Lower leg skin (tissue), 3 donors: ENCODE data around the gene TMTC2.

Source experiments
- CTCF ChIP-seq, 3 donors: fragments of 450-650 bp; IDR thresholded peaks; one replicate each; pipeline ENCODE4 v1.5.1; 2016; ENCODE audit warnings: antibody characterized with exemption in 3 of 3, mild to moderate bottlenecking in 3 of 3, moderate library complexity in 2 of 3
- POLR2A ChIP-seq, 2 donors: fragments of 450-650 bp; IDR thresholded peaks; one replicate each; pipeline ENCODE4 v1.6.1; 2016 to 2017; ENCODE audit warnings: antibody characterized with exemption in 2 of 2, mild to moderate bottlenecking in 1 of 2, moderate library complexity in 1 of 2

- TF ChIP-seq CTCF (IDR thresholded peaks at IDR 0.05) (no peak), POLR2A (IDR thresholded peaks at IDR 0.05) (no peak)
These were observed 277.2 kb downstream of the TMTC2 start for GRCh38 chr12:82963956-82964355.
